HEK293T (cell line): ENCODE data around the gene PRR33.

Experiments used
- CTCF ChIA-PET: fragments of 350-600 bp; formaldehyde crosslinking; extraction: SDS; loops from one replicate; lab custom pipeline; 2021; ENCODE audit warnings: antibody characterized with exemption, inconsistent platforms; lab: Yijun Ruan, JAX
- POLR2A ChIA-PET: fragments of 350-600 bp; formaldehyde crosslinking; extraction: SDS; loops from one replicate; lab custom pipeline; 2020; ENCODE audit warnings: antibody characterized with exemption, inconsistent platforms; lab: Yijun Ruan, JAX
- DNase-seq: peaks from one replicate; pipeline ENCODE4 v3.0.0; 2012; ENCODE audit warnings: mixed read lengths; ENCODE audit errors: extremely low spot score
- ARNT ChIP-seq: fragments of 450-650 bp; IDR thresholded peaks from 2 replicates; pipeline ENCODE4 v1.6.1; 2017; ENCODE audit warnings: mild to moderate bottlenecking
- BHLHE40 ChIP-seq: fragments of 450-650 bp; IDR thresholded peaks from 2 replicates; pipeline ENCODE4 v1.6.1; 2016; ENCODE audit warnings: mild to moderate bottlenecking, moderate library complexity, borderline replicate concordance
- CTBP1 ChIP-seq: fragments of 450-650 bp; IDR thresholded peaks from 2 replicates; pipeline ENCODE4 v1.6.1; 2016; ENCODE audit warnings: borderline replicate concordance
- ELF4 ChIP-seq: fragments of 450-650 bp; IDR thresholded peaks from 2 replicates; pipeline ENCODE4 v1.6.1; 2017; ENCODE audit warnings: antibody characterized with exemption
- FOXA1 ChIP-seq: fragments of 450-650 bp; IDR thresholded peaks from 2 replicates; pipeline ENCODE4 v1.6.1; 2016; ENCODE audit warnings: mild to moderate bottlenecking
- FOXK2 ChIP-seq: fragments of 450-650 bp; IDR thresholded peaks from 2 replicates; pipeline ENCODE4 v1.6.1; 2016; ENCODE audit warnings: mild to moderate bottlenecking
- FOXM1 ChIP-seq: fragments of 450-650 bp; IDR thresholded peaks from 2 replicates; pipeline ENCODE4 v1.6.1; 2017; ENCODE audit warnings: mild to moderate bottlenecking, borderline replicate concordance
- HDGF ChIP-seq: fragments of 450-650 bp; IDR thresholded peaks from 2 replicates; pipeline ENCODE4 v1.6.1; 2017; ENCODE audit warnings: antibody characterized with exemption, borderline replicate concordance
- L3MBTL2 ChIP-seq: fragments of 450-650 bp; conservative IDR thresholded peaks from 2 replicates; pipeline ENCODE4 v1.6.1; 2016; ENCODE audit warnings: mild to moderate bottlenecking
- LEF1 ChIP-seq: fragments of 450-650 bp; IDR thresholded peaks from 2 replicates; pipeline ENCODE4 v1.6.1; 2017; ENCODE audit warnings: mild to moderate bottlenecking, borderline replicate concordance
- NFRKB ChIP-seq: fragments of 450-650 bp; IDR thresholded peaks from 2 replicates; pipeline ENCODE4 v1.6.1; 2016; ENCODE audit warnings: mild to moderate bottlenecking, moderate library complexity
- PKNOX1 ChIP-seq: fragments of 450-650 bp; IDR thresholded peaks from 2 replicates; pipeline ENCODE4 v1.6.1; 2016
- SP1 ChIP-seq: fragments of 450-650 bp; IDR thresholded peaks from 2 replicates; pipeline ENCODE4 v1.6.1; 2017
- SUZ12 ChIP-seq: fragments of 450-650 bp; IDR thresholded peaks from 2 replicates; pipeline ENCODE4 v1.6.1; 2016; ENCODE audit warnings: mild to moderate bottlenecking
- TARDBP ChIP-seq: fragments of 450-650 bp; IDR thresholded peaks from 2 replicates; pipeline ENCODE4 v1.6.1; 2016
- ZNF384 ChIP-seq: fragments of 450-650 bp; IDR thresholded peaks from 2 replicates; pipeline ENCODE4 v1.6.1; 2016

Gene PRR33

GRCh38 chr11:1921574-1922141 lies 30.0 kb upstream of the PRR33 start:
- TF ChIP-seq PKNOX1 (no peak), SP1 (no peak), NFRKB (no peak), FOXA1 (no peak), HDGF (no peak), BHLHE40 (no peak), L3MBTL2 (no peak), SUZ12 (no peak), FOXK2 (no peak), LEF1 (no peak), TARDBP (no peak), ZNF384 (no peak), FOXM1 (no peak), ARNT (no peak)
- no peak for DNase-seq
- ChIA-PET POLR2A (no interaction called here), CTCF (interaction anchor here (1.0 to 1.9 kb wide), 4 partner anchors 15 to 230 kb away, joined by 3 to 4 read pairs (median 3); no protein-coding TSS in a partner anchor)

- no peak for DNase-seq
- ChIA-PET CTCF (interaction anchor here (0.5 to 1.9 kb wide), 3 partner anchors 14 to 227 kb away, joined by 3 to 4 read pairs (median 3); no protein-coding TSS in a partner anchor), POLR2A (no interaction called here)
- TF ChIP-seq SP1 (no peak), LEF1 (no peak), FOXM1 (no peak), NFRKB (no peak), PKNOX1 (no peak), ELF4 (no peak), FOXA1 (no peak), CTBP1 (no peak), SUZ12 (no peak), L3MBTL2 (no peak), ZNF384 (no peak), ARNT (no peak), FOXK2 (no peak), BHLHE40 (no peak), HDGF (no peak), TARDBP (no peak)
Measured at GRCh38 chr11:1920909-1921573, 29.3 kb upstream of the PRR33 start.

- CTCF ChIA-PET: interaction anchor here (0.5 to 0.6 kb wide), 2 partner anchors 38 to 228 kb away, joined by 3 read pairs; no protein-coding TSS in a partner anchor
- no peak for DNase-seq
- TF ChIP-seq SUZ12: no peak
- POLR2A ChIA-PET: no interaction called here
Measured at GRCh38 chr11:1920128-1920908, 28.6 kb upstream of the PRR33 start.

GRCh38 chr11:1919391-1920127 lies 27.9 kb upstream of the PRR33 start, which contains the start of gene TNNT3:
TSS of gene TNNT3 (plus strand) at chr11:1919703. CDS start at chr11:1922875, 3,172 bp downstream.
- no peak for DNase-seq
- no peak for TF ChIP-seq CTBP1
- no peak for TF ChIP-seq FOXM1
- no peak for TF ChIP-seq ARNT
- TF ChIP-seq FOXK2: no peak
- no peak for TF ChIP-seq BHLHE40
- TF ChIP-seq PKNOX1: no peak
- no peak for TF ChIP-seq SUZ12
- TF ChIP-seq LEF1: no peak
- no peak for TF ChIP-seq NFRKB
- TF ChIP-seq HDGF: no peak
- no peak for TF ChIP-seq L3MBTL2
- TF ChIP-seq FOXA1: no peak
- no peak for TF ChIP-seq TARDBP
- no peak for TF ChIP-seq ZNF384
- TF ChIP-seq ELF4: no peak
- no peak for TF ChIP-seq SP1
- ChIA-PET CTCF (interaction anchor here (0.6 kb wide), 1 partner anchor 37 kb away, joined by 3 read pairs; no protein-coding TSS in a partner anchor), POLR2A (no interaction called here)
